HTERT RPE-1 (cell line): ENCODE measurements around the gene CRY2.
"Not testable (repeated sequence)": the region's sequence is repeated elsewhere in the genome, so short reads cannot be mapped to it uniquely, and the experiment has no call there.

Experiments used
- in situ Hi-C: fragments of 300-500 bp; cut with MboI; formaldehyde crosslinking; loops from 4 replicates; pipeline ENCODE4 v1.14.3; 2020; ENCODE audit warnings: low sequenced_read_pairs

Gene CRY2

DNA sequence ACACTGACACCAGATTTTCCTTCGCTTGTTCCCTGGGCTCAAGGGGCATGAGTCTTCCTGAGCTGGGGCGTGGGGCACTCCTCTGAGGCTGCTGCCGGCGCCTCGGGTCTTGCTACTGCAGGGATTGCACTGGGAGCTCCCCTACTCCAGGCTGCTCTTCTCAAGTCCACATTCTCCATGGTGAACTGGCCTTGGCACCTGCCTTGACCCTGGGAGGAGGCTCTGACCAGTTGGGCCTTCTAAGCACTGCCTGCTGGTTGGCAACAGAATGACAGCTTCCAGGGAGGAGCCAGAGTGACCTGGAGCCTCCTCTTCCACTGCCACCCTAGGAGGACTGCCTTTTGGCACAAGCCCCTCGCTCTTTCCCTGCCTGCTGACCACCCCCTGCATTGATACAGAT, 50.3 kb downstream of the CRY2 start:
- in situ Hi-C loops = no loop called here

DNA sequence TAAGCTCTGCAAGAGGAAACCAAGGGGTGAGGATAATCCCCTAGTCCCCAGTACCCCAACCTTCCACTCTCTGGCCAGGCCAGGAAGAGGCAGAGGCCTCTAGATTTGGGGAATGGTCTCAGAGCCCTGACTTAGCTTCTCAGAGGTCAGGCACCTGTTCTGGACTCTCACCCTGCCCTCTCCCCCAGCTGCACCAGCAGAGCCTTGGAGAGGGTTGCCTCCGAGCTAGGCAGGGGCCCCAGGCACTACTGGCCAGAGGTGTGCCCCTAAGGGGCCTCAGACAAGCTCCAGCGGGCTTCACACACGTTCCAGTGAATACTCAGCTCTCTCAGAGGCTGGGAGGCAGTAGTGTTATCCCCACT, 51.8 kb downstream of the CRY2 start:
- in situ Hi-C loops = no loop called here

DNA sequence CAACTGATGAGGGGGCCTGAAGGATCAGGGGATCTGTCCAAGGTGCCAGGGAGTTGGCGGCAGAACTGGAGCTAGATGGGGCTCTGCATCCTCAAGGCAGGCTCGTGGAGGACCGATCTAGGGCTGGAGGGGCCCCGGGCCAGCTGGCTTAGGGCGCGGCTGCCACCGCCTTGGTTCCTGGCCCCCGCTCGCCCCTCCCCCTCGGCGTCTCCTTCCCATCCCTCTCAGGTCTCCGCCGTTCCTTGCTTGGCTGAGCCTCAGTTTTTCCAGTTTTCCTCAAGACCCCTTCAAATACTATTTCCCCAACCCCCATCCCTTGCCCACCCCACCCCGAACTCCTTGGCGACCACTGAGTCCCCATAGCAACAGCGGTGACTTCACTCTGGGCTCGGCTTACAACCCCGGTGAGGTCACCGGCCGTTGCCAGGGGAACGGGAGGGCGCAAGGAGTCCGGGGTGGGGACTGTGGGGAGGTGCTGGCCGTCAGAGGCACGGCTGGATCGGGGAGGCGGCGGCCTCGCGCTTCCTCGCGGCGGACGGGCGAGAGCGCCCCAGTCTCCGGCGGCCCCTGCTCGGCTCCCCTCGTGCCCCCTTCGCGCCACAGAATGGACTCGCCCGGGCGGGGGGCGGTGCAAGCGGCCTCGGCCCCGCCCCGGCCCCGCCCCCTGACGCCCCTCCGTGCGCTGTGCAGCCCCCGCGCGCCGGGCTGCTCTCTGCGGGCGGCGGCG, 52.3 kb downstream of the CRY2 start:
- in situ Hi-C loops = no loop called here

DNA sequence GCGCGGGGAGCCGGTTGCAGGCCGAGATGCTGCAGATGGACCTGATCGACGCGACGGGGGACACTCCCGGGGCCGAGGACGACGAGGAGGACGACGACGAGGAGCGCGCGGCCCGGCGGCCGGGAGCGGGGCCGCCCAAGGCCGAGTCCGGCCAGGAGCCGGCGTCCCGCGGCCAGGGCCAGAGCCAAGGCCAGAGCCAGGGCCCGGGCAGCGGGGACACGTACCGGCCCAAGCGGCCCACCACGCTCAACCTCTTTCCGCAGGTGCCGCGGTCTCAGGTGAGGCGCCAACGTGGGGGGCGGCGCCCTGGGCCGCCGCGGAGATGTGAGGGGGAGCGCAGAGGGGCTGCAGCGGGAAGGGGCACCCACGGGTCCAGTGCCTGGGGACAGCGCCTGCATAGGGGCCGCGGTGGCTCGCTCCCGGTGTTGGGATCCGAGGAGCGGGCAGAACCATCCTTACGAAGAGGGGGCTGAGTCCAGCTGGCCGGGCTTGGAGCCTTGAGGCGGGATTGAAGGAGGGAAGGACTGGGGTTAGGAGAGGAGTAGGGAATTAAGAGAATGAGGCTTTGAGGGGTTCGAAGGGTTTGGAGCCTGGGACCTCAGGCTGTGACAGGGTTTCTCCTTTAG, 53.0 kb downstream of the CRY2 start:
- in situ Hi-C loops = not testable (repeated sequence)

DNA sequence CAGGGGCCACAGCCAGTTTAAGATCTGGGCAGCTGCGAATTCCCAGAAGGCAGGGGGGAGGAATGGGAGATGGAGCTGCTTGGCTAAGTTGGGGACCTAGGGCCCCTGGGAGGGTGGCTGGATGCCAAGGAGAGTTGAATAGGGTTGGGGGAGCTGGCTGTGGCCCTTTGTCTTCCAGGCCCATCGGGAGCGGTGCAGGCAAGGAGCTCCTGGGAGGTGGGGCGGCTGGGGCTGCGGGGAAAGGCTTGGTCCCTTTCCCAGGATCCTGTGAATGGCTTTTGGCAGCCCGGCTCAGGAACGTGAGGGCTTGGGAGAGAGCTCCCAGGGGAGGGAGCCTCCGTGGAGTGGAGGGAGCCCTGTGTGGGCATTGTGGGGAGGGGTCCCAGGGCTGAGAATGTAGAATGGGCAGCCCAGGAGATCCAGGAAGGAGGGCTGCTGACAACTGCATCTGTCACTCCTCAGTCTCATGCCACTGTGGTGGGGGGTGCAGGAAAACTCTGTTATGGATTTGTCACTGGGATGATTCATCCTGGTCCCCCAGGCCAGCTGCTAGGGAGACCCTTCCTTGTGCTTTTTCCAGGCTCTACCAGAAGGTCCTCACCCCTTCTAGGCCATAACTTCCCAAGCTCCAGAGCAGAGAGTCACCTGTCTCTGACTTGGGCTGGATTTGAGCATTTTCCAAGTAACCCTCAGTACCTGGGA, 53.8 kb downstream of the CRY2 start:
- in situ Hi-C loops = no loop called here

DNA sequence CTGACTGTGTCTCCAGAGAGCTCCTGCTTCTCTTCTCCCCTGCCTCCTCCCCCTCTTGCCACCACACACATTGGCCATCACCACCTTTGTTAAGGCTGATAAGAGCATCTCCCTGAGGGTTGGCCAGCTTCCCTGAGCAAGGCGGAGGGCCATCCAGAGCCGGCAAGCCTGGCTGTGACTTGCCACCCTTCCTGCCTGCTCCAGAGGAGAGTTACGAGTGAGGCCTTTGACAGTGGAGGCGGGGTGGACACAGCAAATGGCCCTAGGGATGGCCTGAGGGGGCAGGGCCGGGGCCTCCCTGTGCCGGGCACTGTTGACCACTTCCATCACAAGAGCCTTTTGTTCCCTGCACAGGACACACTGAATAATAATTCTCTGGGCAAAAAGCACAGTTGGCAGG, 54.4 kb downstream of the CRY2 start:
- in situ Hi-C loops = no loop called here

DNA sequence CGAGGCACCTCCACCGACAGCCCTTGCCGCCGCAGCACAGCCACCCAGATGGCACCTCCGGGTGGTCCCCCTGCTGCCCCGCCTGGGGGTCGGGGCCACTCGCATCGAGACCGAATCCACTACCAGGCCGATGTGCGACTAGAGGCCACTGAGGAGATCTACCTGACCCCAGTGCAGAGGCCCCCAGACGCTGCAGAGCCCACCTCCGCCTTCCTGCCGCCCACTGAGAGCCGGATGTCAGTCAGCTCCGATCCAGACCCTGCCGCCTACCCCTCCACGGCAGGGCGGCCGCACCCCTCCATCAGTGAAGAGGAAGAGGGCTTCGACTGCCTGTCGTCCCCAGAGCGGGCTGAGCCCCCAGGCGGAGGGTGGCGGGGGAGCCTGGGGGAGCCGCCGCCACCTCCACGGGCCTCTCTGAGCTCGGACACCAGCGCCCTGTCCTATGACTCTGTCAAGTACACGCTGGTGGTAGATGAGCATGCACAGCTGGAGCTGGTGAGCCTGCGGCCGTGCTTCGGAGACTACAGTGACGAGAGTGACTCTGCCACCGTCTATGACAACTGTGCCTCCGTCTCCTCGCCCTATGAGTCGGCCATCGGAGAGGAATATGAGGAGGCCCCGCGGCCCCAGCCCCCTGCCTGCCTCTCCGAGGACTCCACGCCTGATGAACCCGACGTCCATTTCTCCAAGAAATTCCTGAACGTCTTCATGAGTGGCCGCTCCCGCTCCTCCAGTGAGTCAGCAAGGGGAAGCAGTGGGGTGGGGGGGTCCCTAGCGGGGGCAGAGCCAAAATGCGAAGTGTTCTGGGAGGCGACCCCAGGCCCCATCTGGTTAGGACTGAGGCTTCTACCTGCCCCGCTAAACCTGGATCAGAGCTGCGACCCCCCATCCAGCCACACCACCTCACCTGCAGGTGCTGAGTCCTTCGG, 55.4 kb downstream of the CRY2 start:
- in situ Hi-C loops = no loop called here

DNA sequence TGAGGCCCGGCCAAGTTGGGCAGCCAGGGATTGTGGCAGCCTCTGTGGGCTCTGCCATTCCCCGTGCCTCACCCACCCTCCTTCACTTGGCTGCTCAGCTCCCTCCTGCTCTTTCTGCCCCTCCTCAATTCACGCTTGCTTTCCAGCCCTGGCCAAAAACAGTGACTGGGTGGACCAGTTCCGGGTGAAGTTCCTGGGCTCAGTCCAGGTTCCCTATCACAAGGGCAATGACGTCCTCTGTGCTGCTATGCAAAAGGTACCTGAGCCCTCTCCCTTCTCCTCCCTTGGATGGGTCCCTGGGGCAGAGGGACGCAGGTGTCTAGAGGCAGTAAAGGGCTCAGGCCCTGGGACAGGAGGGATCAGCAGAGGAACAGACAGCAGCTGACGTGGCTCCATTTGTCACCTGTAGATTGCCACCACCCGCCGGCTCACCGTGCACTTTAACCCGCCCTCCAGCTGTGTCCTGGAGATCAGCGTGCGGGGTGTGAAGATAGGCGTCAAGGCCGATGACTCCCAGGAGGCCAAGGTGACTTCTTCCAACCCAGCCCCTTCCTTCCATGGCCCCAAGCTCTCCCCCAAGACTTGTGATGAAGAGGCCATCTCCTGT, 57.1 kb downstream of the CRY2 start:
- in situ Hi-C loops = no loop called here

DNA sequence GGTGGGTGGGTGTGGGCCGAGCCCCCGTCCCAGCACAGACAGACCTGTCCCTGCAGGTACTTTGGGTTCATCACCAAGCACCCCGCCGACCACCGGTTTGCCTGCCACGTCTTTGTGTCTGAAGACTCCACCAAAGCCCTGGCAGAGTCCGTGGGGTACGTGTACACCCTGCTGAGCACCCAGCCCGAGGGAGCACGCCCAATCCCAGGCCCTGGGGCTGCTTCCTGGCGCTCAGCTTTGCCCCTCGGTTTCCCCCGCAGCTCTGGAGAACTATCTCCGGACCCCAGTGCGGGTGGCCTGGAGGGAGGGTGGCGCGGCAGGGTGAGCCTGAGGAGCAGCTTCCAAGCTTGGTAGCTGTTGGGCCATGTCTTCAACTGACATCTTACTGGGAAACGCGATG, 57.8 kb downstream of the CRY2 start:
- in situ Hi-C loops = no loop called here

DNA sequence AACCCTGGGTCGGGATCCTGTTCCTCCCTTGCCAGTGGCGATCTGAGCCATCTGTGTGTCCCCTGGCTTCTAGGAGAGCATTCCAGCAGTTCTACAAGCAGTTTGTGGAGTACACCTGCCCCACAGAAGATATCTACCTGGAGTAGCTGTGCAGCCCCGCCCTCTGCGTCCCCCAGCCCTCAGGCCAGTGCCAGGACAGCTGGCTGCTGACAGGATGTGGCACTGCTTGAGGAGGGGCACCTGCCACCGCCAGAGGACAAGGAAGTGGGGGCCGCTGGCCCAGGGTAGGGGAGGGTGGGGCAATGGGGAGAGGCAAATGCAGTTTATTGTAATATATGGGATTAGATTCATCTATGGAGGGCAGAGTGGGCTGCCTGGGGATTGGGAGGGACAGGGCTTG, 58.3 kb downstream of the CRY2 start:
- in situ Hi-C loops = not testable (repeated sequence)

DNA sequence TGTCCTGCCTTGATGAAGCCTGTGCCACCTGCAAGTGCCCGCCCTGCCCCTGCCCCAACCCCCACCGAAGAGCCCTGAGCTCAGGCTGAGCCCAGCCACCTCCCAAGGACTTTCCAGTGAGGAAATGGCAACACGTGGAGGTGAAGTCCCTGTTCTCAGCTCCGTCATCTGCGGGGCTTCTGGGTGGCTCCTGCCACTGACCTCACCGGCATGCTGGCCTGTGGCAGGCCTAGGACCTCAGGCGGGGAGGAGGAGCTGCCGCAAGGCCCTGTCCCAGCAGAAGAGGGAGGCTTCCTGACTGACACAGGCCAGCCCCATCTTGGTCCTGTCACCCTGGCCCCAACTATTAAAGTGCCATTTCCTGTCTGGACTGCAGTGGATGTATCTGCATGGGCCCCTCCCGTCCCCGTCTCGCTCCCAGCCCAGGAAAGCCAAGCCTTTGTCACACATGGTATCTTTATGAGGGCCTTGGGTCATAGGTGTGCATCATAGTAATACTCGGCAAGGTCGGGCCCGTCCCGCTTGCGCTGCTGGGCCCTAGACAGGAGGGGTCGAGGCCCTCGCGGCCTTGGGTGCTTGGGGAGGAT, 58.9 kb downstream of the CRY2 start:
- in situ Hi-C loops = no loop called here

DNA sequence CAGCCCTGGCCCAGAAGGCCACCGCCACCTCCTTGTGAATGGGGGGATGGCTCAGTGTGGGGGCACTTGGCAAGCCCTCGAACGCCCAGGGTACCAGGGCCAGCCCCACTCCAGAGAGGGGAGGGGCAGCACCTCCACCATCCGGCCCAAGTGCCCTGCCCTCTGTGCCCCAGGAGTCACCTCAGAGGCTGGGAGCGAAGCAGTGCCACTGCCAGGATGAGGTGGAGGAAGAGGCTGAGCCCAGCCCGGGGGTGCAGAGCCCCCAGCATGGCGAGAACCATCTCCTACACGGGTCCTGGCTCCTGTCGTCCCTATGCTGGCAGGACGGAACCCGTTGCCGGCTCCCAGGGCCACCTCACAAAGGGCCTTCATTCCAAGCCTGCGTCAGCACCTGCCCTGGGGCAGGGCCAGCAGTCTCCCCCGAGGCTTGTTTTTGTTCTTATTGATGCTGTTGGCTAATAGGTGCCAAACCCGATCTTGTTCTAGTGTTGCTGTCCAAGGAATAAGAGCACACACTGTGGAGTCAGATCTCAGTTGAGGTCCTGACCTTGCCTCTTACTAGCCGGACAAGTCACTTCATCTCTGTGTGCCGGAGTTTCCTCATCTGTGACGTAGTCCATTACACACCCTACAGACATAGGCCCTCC, 59.8 kb downstream of the CRY2 start, which contains the start of gene FREY1:
Gene FREY1, minus strand, starts transcription at position 307 of the 647 bp plus-strand sequence. Its CDS starts 26 bp downstream, at position 281.
- in situ Hi-C loops = no loop called here

DNA sequence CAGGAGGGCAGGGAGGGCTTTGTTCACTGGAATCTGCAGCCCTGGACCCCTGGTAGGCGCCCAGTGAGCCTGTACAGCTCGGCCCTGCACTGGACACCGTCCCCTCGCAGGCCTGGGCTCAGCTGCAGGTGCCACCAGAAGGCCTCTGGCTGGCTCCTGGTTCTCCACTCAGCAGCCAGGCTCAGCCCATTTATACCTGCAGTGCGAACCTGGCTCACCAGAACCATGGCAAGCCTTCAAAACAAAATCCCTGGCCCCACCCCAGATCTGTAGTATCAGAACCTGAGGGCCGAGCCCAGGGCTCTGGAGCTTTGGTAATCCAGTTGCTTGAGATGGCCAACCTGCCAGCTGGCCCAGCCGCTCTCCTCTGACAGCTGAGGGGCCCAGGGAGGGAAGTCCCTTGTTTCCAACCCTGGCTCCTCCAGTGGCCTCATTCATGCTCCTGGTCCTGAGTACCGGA, 60.7 kb downstream of the CRY2 start:
- in situ Hi-C loops = no loop called here

DNA sequence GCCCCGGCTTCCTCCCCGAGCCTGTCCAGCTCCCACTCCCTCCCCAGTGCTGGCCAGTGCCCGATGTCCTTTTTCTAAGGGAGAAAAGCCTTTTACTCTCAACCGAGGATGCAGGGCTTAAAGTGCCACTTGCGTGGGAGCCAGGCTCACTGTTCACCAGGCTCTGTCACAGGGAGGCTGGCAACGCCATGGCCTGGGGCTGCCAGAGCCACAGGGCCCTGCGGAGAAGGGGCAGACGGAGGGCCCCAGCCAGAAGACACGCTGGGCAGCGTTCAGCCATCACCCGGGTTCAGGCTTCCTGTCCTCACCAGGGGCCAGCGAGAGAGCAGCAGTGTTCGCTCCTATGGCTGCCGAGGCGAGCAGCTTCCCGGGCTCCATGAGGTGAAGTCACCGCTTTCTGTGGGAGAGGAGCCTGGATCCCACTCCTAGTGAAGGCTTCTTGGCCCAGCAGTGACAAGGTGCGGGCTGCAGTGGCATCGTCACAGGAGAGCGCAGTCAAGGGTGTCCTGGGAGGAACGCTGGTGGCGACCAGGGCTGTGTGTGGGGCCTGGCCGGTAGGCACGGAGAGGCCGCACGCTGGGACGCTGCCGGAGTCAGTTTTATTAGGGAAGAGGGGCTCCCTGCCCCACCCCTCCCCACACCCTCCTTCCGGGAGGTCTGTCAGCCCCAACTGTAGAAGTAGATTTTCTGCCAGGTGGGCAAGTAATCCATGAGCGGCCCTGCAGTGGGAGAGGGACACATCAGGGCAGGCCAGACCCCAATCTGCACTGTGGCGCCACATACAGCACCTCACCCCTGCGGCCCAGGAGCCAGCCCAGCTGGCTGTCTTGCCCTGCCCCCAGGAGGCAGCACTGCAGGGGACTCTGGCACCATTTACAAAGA, 62.6 kb downstream of the CRY2 start:
- in situ Hi-C loops = no loop called here

DNA sequence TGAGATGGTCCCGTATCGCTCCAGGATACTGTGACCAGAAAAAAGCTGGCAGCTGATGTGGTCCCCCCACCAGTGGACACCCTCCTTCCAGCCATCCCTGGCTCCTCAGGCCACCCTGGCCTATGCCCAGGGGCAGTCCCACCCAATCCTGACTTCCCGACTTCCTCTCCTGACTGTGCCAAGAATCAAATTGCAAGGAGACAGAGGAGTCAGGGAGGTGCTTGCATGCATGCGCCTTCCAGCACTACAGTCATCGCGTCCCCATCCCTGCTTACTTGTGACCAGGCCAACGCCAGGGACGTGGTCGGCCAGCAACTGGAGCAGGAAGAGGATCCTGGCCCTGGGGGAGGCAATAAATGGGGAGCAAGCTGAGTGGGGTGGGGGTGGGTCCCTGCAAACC, 63.3 kb downstream of the CRY2 start:
- in situ Hi-C loops = no loop called here

DNA sequence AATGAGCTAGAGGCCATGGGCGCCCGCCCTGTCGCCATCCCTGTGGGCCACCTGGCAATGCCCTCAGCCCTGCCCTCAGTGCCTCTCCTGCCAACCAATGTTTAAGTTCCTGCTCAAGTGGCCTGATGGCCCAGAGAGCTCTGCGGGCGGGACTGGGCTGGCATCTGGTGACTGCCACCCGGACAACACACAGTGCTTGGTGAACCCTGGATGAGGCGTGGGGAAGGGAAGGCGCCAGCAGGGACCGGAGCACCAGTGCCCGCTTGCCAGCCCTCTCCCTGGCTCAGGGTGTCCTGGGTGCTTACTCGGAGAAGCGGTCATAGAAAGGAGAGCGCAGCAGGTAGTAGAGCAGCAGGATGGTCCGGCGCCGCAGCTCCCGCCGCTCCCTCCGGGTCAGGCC, 66.2 kb downstream of the CRY2 start:
- in situ Hi-C loops = no loop called here

DNA sequence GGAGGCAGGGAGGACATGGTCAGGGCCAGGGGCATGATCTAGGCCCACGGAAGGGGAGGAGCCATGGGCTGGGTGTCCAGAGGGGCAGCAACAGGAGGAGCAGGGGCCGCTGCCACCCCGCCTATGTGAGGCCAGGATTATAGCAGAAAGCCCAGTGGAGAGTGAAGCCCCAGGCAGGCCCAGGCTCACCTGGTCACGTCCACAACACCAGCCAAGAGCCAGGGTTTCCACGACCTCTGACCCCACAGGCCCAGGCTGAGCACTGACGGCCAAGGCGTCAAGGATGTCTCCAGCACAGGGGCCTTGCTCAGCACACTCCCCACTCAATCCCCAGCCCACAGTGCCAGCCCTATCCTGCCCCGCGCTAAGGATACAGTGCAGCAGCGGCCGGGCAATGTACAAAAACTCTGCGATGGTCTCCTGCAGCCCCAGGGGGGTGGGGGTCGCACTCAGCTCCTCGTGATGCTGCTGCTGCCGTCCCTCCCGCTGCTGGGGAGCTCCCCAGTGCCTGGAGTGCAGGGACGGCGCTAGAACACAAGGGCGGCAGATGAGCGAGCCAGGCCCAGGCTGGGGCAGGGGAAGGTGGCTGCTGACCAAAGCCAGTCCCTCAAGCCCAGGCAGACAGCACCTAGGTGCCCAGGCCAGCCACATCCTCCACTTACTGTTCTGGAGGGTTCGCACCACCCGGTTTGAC, 66.8 kb downstream of the CRY2 start:
- in situ Hi-C loops = no loop called here

DNA sequence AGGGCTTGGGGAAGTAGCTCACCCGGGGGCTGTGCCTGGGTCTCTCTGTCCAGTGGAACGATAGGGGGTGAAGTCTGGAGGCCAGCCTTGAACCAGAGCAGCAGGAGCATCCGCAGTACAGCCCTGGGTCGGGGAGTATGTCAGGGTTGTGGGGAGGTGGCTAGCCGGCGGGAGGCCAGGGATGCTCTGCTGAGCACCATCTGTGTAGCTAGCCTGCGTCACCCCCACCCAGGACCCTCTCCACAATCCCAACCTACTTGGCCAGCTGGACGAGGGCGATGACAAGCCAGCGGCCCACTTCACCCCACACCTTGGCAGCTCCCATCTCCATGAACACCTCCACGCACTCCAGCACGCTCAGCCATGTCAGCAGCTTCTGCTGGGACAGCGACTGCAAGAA, 68.2 kb downstream of the CRY2 start:
- in situ Hi-C loops = no loop called here
